Upper lobe of left lung (tissue), 4 donors: ENCODE data around the gene APBA1.

Experiments used
- EP300 ChIP-seq, 4 donors: sonication (generic); formaldehyde crosslinking; IDR thresholded peaks; one replicate each; pipeline ENCODE4 v1.5.1; 2017; ENCODE audit warnings: antibody characterized with exemption in 4 of 4, control low read depth in 2 of 4
- POLR2A ChIP-seq, 4 donors: fragments of 450-650 bp; IDR thresholded peaks; one replicate each; pipeline ENCODE4 v1.5.1; 2016 to 2017; ENCODE audit warnings: antibody characterized with exemption in 4 of 4, mild to moderate bottlenecking in 2 of 4
- POLR2AphosphoS5 ChIP-seq, 2 donors: sonication (generic); formaldehyde crosslinking; IDR thresholded peaks; one replicate each; pipeline ENCODE4 v1.5.1; 2017; ENCODE audit warnings: antibody characterized with exemption in 2 of 2
- TF ChIP-seq, protein P1 (sequence below), 6 experiments: fragments of 450-650 bp in 4 of 6; fragments of 200-600 bp in 2 of 6; sonication (generic) in 2 of 6; IDR thresholded peaks; one replicate each; pipeline ENCODE4 v1.5.1; 2016 to 2019; ENCODE audit warnings: antibody characterized with exemption in 6 of 6

- TF ChIP-seq POLR2A (IDR thresholded peaks at IDR 0.05) (no peak), EP300 (IDR thresholded peaks at IDR 0.05) (no peak), POLR2AphosphoS5 (IDR thresholded peaks at IDR 0.05) (no peak)
- TF ChIP-seq, protein P1, sequence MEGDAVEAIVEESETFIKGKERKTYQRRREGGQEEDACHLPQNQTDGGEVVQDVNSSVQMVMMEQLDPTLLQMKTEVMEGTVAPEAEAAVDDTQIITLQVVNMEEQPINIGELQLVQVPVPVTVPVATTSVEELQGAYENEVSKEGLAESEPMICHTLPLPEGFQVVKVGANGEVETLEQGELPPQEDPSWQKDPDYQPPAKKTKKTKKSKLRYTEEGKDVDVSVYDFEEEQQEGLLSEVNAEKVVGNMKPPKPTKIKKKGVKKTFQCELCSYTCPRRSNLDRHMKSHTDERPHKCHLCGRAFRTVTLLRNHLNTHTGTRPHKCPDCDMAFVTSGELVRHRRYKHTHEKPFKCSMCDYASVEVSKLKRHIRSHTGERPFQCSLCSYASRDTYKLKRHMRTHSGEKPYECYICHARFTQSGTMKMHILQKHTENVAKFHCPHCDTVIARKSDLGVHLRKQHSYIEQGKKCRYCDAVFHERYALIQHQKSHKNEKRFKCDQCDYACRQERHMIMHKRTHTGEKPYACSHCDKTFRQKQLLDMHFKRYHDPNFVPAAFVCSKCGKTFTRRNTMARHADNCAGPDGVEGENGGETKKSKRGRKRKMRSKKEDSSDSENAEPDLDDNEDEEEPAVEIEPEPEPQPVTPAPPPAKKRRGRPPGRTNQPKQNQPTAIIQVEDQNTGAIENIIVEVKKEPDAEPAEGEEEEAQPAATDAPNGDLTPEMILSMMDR (IDR thresholded peaks at IDR 0.05), result no peak
Measured at GRCh38 chr9:69715096-69715495, 42.9 kb upstream of the APBA1 start.
